ENCODE results near the gene G6PC3.

G6PC3 gene

DNA sequence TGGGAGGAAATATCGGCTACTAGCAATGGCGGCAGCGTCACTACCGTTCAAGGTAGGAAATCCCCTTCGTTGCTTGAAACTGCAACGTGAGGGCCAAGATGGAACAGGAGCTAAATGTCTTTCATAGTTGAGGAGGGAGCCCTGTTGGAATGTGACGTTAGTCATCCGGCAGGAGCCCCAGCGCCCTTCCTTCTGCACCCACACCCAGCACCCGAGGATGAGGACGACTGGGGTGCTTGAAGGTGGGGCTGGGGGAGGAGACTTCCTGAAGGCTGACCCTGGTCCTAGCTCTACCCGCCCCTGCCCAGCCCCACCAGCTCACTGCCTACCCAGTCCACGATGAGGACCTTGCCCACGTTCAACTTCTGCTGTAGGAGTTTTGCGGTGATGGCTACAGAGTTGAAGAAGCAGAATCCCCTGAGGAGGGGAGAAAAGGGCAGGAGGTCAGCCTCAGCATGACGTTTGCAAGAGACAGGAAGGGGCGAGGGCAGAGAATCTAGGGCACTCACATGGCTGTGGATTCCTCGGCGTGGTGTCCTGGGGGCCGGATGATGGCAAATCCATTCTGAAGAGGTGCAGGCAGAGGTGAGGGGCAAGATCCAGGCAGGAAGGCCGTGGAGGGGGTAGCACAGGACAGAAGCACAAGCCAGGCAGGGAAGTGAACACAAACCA lies 11.9 kb downstream of the G6PC3 start:
- in situ Hi-C loops (cut with HindIII; ENCODE audit: low sequenced_read_pairs), result no loop called here
- H3K4me3 ChIP-seq (ENCODE audit: low read depth, low read length), result no peak overlapping the region
- DNase-seq (ENCODE audit: low read depth), result no peak
- TF ChIP-seq, protein P1, sequence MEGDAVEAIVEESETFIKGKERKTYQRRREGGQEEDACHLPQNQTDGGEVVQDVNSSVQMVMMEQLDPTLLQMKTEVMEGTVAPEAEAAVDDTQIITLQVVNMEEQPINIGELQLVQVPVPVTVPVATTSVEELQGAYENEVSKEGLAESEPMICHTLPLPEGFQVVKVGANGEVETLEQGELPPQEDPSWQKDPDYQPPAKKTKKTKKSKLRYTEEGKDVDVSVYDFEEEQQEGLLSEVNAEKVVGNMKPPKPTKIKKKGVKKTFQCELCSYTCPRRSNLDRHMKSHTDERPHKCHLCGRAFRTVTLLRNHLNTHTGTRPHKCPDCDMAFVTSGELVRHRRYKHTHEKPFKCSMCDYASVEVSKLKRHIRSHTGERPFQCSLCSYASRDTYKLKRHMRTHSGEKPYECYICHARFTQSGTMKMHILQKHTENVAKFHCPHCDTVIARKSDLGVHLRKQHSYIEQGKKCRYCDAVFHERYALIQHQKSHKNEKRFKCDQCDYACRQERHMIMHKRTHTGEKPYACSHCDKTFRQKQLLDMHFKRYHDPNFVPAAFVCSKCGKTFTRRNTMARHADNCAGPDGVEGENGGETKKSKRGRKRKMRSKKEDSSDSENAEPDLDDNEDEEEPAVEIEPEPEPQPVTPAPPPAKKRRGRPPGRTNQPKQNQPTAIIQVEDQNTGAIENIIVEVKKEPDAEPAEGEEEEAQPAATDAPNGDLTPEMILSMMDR (IDR thresholded peaks at IDR 0.05; ENCODE audit: low read depth, low read length, missing control alignments), result no peak

DNA sequence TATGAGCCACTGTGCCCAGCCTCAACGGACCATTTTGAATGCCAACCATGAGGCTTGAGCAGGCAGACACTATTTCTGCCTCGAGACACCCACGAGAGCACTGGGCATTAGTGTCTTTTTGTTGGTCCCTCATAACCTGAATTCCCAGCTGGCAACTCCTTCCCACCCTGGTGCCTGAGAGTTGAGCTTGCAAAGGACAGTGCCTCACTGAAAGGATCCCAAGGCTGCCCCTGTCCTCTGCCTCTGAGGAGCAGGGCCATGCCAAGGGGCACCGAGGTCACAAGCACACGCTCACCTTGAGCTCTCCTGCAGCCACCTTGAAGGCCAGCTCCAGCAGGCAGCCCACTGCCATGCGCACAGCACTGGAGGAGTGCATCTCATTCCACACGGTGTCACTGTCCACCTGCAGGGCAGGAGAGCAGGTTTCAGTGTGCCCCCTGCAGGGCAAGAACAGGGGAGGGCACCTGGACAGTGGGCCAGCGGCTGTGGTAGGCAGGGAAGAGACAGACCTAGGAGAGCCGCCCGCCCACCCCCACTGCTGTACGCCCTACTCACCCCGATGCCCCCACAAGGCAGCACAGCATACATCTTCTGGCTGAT lies 12.8 kb downstream of the G6PC3 start:
- DNase-seq (ENCODE audit: low read depth), result no peak
- H3K4me3 ChIP-seq (ENCODE audit: low read depth, low read length), result no peak overlapping the region
- TF ChIP-seq, protein P1 (IDR thresholded peaks at IDR 0.05; ENCODE audit: low read depth, low read length, missing control alignments), result peak; percentile 33
- in situ Hi-C loops (cut with HindIII; ENCODE audit: low sequenced_read_pairs), result no loop called here

DNA sequence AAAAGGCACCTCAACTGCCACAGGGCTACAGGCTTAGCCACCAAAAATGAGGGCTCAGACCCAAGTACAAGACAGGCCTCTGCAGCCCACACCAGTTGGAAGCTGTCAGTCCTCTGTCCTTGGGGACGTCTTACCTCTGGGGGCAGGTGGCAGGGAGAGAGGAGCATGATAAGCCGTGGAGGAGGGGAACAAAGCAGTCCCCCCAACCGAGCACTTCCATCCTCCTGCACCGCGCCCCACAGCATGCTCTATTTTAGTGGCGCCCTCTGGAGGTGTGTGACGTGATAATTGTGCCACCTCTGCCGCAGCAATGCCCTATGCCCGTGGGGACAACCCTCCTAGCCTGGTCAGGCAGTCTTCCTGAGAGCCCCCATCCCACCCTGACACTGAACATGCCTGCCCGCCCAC lies 13.6 kb downstream of the G6PC3 start:
- no peak for DNase-seq (ENCODE audit: low read depth)
- in situ Hi-C loops (cut with HindIII; ENCODE audit: low sequenced_read_pairs), result no loop called here
- H3K4me3 ChIP-seq (ENCODE audit: low read depth, low read length), result no peak overlapping the region
- TF ChIP-seq, protein P1 (IDR thresholded peaks at IDR 0.05; ENCODE audit: low read depth, low read length, missing control alignments), result peak; percentile 23

DNA sequence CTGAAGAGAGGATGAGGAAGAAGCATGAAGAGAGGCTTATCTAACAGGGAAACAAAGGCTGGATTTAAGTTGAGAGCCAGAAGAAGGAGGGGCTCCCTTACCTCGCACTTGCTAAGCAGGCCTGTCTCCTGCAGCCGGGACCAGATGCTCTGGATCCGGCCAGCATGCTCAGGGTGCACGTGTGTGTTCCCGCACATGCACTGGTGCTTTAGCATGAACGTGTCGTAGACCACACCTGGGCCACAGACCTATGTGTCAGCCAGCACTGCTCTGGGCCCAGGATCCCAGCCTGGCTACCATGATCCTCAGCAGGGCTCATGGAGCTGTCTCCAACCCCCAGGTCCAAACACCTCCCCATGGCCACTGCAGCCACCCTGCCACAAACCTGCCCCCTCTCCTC lies 14.4 kb downstream of the G6PC3 start:
- H3K4me3 ChIP-seq (ENCODE audit: low read depth, low read length), result no peak overlapping the region
- in situ Hi-C loops (cut with HindIII; ENCODE audit: low sequenced_read_pairs), result no loop called here
- no peak for DNase-seq (ENCODE audit: low read depth)
- TF ChIP-seq, protein P1 (IDR thresholded peaks at IDR 0.05; ENCODE audit: low read depth, low read length, missing control alignments), result no peak

DNA sequence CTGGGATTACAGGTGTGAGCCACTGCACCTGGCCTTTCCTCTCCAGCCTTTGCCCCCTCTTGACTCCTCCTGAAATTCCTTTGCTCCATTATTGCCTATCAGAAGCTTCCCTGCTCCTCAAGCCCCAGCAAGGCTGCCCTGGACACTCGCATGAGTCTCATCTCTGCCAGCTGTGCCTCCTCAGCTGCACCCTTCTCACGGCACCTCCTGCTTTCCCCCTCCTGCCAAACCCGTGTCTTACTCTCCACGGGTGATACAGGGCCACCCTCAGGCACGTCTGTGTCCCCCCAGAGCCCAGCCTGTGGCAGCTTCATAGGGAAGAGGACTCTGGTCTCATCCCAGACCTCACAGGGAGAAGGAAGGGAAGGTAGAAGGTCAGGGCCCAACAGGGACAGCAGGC lies 15.4 kb downstream of the G6PC3 start:
- H3K4me3 ChIP-seq (ENCODE audit: low read depth, low read length), result no peak overlapping the region

DNA sequence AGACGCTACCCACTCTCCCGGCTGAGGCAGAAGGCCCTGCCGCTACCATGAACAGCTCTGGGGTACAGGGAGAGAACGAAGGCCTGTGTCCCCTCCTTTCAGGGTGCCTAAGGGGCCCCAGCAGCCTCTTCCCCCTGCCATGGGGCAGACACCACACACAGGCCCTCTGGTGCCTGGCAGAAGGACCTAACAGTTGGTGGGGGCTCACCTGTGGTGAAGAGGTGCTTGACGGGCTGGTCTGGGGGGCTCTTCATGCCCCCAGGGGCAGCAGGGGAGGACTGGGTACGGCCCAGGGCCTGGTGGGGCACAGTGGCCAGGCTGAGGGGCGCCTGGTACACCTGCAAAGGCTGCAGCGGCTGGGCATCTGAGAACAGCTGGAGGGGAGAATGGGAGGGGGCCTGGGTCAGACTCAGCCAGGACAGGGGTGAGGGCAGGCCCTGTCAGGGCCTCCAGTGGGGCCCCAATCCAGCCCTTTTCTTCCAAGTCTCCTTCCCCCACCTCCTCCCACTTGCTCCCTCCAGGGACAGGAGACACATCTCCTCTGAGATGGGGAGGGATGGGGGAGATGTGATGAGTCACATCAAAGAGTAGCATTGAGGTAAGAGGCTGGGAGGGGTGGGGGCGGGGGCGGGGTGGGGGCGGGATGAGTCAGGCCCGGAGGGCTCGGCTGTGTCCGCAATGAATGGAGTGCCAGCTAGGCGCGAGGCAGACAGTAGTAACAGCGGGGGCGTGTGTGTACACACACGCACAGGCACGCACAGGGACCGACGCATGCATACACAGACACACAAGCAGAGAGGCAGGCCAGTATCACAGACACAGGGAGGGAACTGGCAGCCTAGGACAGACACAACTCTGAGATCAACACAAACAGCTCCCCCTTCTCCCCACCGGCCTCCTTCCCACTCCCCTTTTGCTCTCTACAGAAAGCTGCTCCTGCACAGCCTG lies 16.1 kb downstream of the G6PC3 start:
- DNase-seq (ENCODE audit: low read depth), result peak; percentile 64
- TF ChIP-seq, protein P1 (IDR thresholded peaks at IDR 0.05; ENCODE audit: low read depth, low read length, missing control alignments), result no peak
- no peak overlapping the region for H3K4me3 ChIP-seq (ENCODE audit: low read depth, low read length)
- in situ Hi-C loops (cut with HindIII; ENCODE audit: low sequenced_read_pairs), result no loop called here

More for the DNA sequence above, 15.4 kb downstream of the G6PC3 start:
- in situ Hi-C loops (cut with HindIII; ENCODE audit: low sequenced_read_pairs), result no loop called here
- no peak for DNase-seq (ENCODE audit: low read depth)
- TF ChIP-seq, protein P1 (IDR thresholded peaks at IDR 0.05; ENCODE audit: low read depth, low read length, missing control alignments), result no peak

All from astrocyte of the cerebellum (primary cell).